ENCODE measurements around the gene TNFRSF8.

Gene TNFRSF8

DNA sequence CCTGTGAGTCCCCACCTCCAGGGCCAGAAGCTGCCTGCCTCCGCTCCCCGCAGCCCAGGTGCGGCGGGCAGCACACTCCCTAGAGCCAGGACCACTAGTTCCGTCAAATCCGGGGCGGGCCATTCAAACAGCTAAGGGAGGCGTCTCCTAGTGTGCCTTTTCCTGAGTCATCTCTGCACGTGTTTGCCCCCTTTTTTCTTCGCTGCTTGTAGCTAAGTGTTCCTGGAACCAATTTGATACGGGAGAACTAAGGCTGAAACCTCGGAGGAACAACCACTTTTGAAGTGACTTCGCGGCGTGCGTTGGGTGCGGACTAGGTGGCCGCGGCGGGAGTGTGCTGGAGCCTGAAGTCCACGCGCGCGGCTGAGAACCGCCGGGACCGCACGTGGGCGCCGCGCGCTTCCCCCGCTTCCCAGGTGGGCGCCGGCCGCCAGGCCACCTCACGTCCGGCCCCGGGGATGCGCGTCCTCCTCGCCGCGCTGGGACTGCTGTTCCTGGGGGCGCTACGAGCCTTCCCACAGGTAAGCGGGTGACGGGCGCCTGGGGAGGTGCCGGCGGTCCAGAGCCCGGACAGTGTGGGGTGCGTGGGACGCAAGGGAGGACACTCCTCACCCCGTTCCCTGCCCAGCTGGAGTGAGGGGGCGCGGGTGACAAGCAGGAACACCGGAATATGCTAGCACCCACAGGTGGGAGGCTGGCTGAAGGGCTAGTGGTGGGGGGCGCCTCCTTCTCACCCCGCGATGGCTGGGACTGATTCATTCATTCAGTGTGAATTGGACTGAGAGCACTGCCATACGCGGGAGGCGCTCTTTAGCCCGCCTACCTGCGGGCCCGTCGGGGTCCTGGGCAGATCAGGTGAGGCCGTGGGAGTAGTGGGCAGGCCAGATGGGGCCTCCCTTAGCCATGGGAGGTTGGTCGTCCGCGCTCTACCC is at the start of gene TNFRSF8:
Gene TNFRSF8, plus strand, starts transcription at position 163 of the 932 bp plus-strand sequence. Its CDS starts 296 bp downstream, at position 459.
- peaks cover 89% of the 10 kb centered on the region for H3K27me3 ChIP-seq
- no peaks in the 10 kb centered on the region for H3K36me3 ChIP-seq
- H3K4me1 ChIP-seq (ENCODE audit: control insufficient read depth in 1 of 2, insufficient read depth in 1 of 2, low read depth in 1 of 2, low read length in 1 of 2) = peaks cover 3 to 7% of the 10 kb centered on the region in 2 experiments
- H3K27ac ChIP-seq = no peak within 1 kb of the TSS
- no peak within 1 kb of the TSS for H3K4me3 ChIP-seq (ENCODE audit: low read depth in 1 of 2, low read length in 1 of 2)
- TF ChIP-seq, protein P1, sequence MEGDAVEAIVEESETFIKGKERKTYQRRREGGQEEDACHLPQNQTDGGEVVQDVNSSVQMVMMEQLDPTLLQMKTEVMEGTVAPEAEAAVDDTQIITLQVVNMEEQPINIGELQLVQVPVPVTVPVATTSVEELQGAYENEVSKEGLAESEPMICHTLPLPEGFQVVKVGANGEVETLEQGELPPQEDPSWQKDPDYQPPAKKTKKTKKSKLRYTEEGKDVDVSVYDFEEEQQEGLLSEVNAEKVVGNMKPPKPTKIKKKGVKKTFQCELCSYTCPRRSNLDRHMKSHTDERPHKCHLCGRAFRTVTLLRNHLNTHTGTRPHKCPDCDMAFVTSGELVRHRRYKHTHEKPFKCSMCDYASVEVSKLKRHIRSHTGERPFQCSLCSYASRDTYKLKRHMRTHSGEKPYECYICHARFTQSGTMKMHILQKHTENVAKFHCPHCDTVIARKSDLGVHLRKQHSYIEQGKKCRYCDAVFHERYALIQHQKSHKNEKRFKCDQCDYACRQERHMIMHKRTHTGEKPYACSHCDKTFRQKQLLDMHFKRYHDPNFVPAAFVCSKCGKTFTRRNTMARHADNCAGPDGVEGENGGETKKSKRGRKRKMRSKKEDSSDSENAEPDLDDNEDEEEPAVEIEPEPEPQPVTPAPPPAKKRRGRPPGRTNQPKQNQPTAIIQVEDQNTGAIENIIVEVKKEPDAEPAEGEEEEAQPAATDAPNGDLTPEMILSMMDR (IDR thresholded peaks at IDR 0.05) = no peak
- no peaks in the 10 kb centered on the region for H3K9me3 ChIP-seq

DNA sequence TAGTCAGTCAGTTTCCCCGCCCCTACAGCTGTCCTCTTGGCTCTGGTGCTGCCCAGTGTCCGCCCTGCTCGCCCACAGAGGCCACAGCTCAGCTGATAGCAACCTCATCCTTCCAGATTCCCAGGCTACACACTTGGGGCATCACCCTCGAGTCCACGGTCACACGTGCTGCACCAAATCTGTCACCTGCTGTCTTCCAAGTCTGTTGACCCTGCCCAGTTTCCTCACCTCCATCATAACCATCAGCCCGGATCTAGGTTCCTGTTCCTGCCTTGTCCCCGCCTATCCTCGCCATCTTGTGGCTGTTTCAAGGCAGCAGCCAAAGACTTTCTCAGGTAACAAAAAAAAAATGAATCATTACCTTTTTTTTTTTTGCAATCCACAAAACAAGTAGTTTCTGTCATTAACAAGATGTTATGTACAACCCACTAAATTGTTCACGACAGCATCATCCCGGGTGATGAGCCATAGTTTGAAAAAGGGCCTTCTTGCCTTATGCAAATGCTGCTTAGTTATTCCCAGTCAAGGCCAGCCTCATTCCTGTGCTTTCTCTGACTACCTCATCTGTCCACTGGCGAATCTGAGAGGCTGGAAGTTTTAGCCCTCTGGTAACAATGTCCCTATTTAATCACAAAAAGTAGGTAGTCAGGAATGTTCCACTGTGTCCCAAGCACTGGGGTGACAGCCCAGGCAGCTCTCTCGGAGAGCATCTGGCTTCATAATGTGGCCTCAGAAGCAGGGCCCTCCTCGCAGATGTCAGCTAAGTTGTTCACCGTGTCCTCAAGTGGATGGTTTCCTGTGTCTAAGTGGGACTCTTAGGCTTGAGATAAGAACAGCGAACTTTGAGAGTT is 48.7 kb upstream of the TNFRSF8 start:
- peaks cover 0 to 5% of the 10 kb centered on the region in 2 experiments for H3K4me1 ChIP-seq (ENCODE audit: control insufficient read depth in 1 of 2, insufficient read depth in 1 of 2, low read depth in 1 of 2, low read length in 1 of 2)
- H3K9me3 ChIP-seq = no peaks in the 10 kb centered on the region
- no peak overlapping the region for H3K4me3 ChIP-seq (ENCODE audit: low read depth in 1 of 2, low read length in 1 of 2)
- peak overlapping the region; percentile 63 for H3K27ac ChIP-seq
- no peaks in the 10 kb centered on the region for H3K27me3 ChIP-seq
- TF ChIP-seq, protein P1 (IDR thresholded peaks at IDR 0.05) = no peak
- H3K36me3 ChIP-seq = peaks cover 55% of the 10 kb centered on the region

DNA sequence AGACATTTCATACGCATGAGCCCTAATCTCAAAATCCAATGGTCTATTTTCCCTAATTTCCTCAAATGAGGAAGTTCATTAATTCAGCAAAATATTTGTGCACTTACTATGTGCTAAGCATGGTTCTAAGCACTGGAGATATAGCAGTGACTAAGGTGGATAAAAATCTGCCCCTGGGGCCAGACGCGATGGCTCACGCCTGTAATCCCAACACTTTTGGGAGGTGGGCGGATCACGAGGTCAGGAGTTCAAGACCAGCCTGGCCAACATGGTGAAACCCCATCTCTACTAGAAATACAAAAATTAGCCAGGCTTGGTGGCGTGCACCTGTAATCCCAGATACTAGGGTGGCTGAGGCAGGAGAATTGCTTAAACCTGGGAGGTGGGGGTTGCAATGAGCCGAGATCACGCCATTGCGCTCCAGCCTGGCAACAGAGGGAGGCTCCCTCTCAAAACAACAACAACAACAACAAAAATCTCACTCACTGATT is 48.1 kb upstream of the TNFRSF8 start:
- H3K27me3 ChIP-seq = no peaks in the 10 kb centered on the region
- H3K9me3 ChIP-seq = no peaks in the 10 kb centered on the region
- H3K27ac ChIP-seq = peak overlapping the region; percentile 63
- H3K4me1 ChIP-seq (ENCODE audit: control insufficient read depth in 1 of 2, insufficient read depth in 1 of 2, low read depth in 1 of 2, low read length in 1 of 2) = peaks cover 6 to 11% of the 10 kb centered on the region in 2 experiments
- TF ChIP-seq, protein P1 (IDR thresholded peaks at IDR 0.05) = no peak
- H3K36me3 ChIP-seq = peaks cover 48% of the 10 kb centered on the region
- H3K4me3 ChIP-seq (ENCODE audit: low read depth in 1 of 2, low read length in 1 of 2) = no peak overlapping the region

DNA sequence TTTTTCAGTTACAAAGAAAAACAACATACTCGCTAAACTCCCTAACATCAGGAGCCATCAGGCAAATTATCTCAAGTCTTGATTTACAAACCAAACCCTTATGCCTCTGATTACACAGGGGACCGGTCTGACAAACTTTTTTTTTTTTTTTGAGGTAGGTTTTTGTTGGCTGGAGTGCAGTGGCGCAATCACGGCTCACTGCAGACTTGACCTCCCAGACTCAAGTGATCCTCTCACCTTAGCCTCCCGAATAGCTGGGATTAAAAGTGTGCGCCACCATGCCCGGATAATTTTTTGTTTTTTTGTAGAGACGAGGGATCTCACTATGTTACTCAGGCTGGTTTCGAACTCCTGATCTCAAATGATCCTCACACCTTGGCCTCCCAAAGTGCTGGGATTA is 47.6 kb upstream of the TNFRSF8 start:
- peaks cover 44% of the 10 kb centered on the region for H3K36me3 ChIP-seq
- H3K27ac ChIP-seq = peak overlapping the region; percentile 63
- TF ChIP-seq, protein P1 (IDR thresholded peaks at IDR 0.05) = no peak
- H3K27me3 ChIP-seq = no peaks in the 10 kb centered on the region
- H3K4me3 ChIP-seq (ENCODE audit: low read depth in 1 of 2, low read length in 1 of 2) = no peak overlapping the region
- H3K9me3 ChIP-seq = no peaks in the 10 kb centered on the region
- H3K4me1 ChIP-seq (ENCODE audit: control insufficient read depth in 1 of 2, insufficient read depth in 1 of 2, low read depth in 1 of 2, low read length in 1 of 2) = peaks cover 10 to 15% of the 10 kb centered on the region in 2 experiments

DNA sequence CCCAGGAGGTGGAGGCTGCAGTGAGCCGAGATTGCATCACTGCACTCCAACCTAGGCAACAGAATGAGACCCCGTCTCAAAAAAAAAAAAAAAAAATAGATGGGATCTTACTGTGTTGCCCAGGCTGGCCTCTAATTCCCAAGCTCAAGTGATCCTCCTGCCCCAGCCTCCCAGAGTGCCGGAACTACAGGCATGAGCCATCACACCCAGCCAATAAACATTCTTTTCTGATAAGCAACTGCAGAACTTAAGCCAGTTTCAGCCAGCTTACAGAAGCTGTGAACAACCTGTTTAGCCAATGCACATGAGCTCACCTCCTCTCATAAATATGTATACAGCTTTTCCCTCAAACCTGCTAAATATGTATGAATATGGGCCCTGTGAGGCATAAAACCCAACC is 46.9 kb upstream of the TNFRSF8 start:
- H3K4me3 ChIP-seq (ENCODE audit: low read depth in 1 of 2, low read length in 1 of 2) = no peak overlapping the region
- H3K27me3 ChIP-seq = no peaks in the 10 kb centered on the region
- peaks cover 37% of the 10 kb centered on the region for H3K36me3 ChIP-seq
- TF ChIP-seq, protein P1 (IDR thresholded peaks at IDR 0.05) = no peak
- no peaks in the 10 kb centered on the region for H3K9me3 ChIP-seq
- peaks cover 16 to 20% of the 10 kb centered on the region in 2 experiments for H3K4me1 ChIP-seq (ENCODE audit: control insufficient read depth in 1 of 2, insufficient read depth in 1 of 2, low read depth in 1 of 2, low read length in 1 of 2)
- no peak overlapping the region for H3K27ac ChIP-seq
